ENCODE data around the gene BPGM.

Gene BPGM
- 40.3 to 61.5 (median 53.0) reads per million in 4 donors for total RNA-seq

DNA sequence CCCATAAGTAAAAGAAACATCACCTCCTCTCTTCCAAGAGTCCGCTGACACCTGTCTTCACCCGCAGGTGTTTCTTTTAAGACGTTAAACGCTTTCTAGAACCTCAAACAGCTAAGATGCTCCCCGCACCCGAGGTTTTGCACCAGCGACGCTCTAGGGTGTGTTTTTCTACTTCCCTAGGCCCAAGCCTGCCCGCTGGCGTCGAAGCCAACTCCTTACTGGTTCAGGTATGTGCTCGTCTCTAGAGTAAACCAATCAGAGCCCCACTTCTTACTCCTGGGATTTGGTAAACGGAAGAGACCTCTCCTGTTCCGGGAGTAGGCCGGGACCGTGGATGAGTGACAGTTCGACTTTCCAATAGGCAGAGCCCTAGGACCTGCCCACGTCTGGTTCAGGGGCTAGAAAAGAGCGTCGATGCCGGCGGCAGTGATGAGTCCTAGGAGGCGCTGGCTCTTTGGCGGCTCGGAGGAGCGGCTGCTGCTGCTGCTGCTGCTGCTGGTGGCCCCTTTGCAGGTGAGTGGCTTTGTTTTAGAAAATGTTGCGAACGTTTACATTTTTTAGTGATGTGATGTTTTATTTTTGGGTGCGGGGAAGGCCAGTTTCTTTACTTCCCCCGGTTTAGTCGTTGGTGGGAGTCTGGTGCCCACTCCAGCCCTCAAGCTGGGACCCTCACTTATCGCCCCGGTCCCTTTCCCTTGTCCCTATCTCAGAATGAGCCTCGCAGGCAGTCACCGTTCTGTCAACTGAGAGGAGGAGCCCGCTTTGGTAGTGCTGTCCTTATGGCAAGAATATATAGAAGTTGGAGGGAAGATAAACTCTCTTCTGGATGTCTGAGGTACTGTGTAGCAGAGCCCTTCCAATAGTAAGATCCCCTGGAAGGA is at the start of gene BPGM:
Gene BPGM (plus strand): TSS at position 429 of the 881 bp plus-strand sequence. CDS start 14,655 bp downstream, outside the sequence.
- peak; percentile 92 to 99 (median 95) for DNase-seq

DNA sequence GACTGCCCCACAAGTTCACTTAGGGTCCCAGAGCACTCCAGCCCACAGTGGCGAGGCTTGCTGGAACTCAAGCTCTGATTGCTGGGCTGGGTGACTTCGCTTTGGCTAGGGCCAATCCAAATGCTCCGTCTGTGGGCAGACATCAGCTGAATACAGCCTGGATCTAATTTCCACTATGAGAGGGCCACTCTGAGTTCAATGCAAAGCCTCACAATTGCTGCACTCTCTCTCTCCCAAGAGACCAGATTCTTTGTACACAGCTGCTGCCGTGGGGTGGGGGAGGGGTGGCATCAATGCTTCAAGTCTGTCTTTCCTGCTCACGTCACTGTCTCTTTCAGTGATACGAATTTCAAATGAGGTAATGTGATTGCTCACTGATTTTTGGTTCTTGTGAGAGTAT is 47.3 kb upstream of the BPGM start:
- DNase-seq: no peak

DNA sequence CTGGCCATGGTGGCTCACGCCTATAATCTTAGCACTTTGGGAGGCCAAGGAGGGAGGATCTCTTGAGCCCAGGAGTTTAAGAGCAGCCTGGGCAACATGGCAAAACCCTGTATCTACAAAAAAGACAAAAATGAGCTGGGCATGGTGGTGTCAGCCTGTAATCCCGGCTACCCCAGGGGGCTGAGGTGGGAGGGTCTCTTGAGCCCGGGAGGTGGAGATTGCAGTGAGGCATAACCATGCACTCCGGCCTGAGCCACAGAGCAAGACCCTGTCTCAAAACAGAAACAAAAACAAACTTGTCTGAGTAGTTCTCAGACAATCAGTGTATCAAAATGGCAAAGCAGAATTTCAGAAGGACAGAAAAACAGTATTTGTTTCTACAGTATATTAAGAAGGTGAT is 45.2 kb upstream of the BPGM start:
- DNase-seq: no peak

GRCh38 chr7:134602881-134603451 is 43.7 kb upstream of the BPGM start:
- no peak for DNase-seq

- peak; percentile 18 to 54 (median 34) for DNase-seq
Measured at GRCh38 chr7:134605978-134606923, 40.4 kb upstream of the BPGM start.

DNA sequence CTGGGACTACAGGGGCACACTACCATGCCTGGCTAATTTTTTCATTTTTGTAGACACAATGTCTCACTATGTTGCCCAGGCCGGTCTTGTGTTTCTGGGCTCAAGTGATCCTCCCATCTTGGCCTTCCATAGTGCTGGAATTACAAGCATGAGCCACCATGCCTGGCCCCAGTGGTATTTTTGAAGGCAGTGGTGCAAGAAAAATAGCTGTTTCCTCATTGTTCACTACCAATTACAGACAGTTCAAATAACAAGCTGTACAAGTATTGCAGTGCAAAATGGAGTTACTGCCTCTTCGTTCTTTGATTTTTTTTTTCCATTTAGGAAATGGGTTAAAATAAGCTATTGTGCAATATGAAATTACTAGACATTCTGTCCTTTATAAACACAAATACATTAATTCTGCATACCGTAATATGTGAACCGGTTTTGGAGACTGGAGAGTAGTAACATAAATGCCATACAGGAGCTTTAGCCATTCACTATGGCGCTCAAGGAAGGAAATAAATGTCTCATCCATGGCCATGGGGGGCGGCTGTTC is 35.0 kb upstream of the BPGM start:
- DNase-seq: no peak

GRCh38 chr7:134612197-134612596 is 34.5 kb upstream of the BPGM start:
- peak in 1 of 5 donors; percentile 8 for DNase-seq

GRCh38 chr7:134613623-134614347 is 32.9 kb upstream of the BPGM start:
- DNase-seq: peak in 1 of 5 donors; percentile 70

DNA sequence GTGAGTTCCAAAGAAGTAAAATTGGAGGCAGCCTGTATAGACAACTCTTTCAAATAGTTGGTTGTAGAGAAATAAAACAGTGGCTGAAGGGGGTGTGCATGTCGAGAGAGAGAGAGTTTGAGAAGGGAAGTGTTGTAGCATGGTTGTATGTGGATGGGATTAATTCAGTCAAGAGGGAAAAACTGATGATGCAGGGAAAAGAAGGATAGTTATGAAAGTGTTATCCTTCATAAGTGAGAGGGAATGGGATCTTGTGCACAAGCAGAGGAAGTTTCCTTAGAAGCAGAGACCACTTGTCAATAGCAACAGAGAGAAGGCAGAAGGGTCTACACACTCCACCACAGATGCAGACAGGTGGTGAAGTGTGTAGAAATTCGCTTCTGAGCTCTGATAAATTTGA is 30.0 kb upstream of the BPGM start:
- DNase-seq: no peak

GRCh38 chr7:134618756-134619530 is 27.7 kb upstream of the BPGM start:
- no peak for DNase-seq

- no peak for DNase-seq
Measured at GRCh38 chr7:134619627-134620331, 26.9 kb upstream of the BPGM start.

GRCh38 chr7:134622303-134622995 is 24.2 kb upstream of the BPGM start:
- no peak for DNase-seq

DNA sequence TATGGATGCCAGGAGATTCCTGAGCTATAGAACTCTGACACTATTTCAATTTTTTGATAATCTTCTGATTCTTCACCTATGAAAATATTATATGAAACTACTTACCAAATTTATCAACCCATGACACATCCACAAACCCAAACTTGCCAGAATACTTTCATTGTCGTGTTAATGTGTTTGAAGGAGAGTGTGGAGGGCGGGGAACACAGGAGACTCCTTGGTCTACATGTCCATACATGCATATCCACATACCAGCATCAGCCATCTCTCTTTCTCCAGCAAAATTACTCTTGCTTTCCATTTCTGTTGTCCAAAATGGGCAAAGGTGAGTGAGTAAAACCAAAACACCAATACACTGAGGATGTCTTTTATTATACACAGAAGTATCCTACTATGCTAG is 23.5 kb upstream of the BPGM start:
- no peak for DNase-seq

DNA sequence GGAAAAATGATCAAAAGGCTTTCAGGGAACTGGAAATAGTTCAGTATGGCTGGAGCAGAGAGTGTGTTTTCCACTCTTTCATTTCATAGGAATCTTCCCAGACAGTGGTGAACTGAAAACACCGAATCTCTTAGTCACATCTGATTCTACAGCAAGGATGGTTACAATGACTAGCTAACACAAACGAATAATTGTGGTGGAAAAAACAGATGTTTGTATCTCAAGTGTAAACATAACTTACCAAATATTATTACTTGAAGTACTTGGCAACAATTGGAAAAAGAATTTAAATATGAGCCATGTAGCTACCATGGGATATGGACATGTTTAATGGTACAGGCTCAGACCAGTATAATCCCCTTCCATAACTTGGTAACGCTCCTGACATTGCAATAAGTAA is 21.1 kb upstream of the BPGM start:
- no peak for DNase-seq

- DNase-seq: no peak
Measured at GRCh38 chr7:134627109-134627774, 19.4 kb upstream of the BPGM start.

DNA sequence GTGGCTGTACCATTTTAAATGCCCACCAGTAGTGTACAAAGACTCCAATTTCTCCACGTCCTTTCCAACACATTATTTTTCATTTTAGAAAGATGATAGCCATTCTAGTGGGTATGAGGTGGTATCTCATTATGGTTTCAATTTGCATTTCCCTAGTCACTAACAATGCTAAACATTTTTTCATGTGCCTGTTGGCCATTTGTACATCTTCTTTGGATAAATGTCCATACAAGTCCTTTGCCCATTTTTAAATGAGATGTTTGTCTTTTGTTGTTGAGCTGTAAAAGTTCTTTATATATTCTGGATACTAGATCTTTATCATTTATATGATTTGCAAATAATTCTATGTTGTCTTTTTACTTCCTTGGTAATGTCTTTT is 18.9 kb upstream of the BPGM start:
- DNase-seq: no peak

DNA sequence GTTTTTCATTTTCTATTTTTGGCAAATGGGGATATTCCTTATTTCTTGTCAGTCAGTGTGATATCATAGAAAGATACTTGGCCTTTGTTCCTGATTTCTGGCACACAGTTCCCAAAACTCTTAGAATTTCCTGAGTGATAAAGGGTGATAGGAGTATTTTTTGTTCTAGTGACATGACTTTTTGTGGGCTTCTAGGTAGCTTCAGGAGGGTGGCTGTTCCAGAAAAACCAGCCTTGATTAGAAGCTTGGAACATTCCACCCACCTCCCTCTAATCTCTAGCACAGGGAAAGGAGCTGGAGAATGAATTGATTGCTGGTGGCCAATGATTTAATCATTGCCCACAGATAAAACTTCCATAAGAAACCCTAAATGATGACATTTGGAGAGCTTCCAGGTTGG is 17.2 kb upstream of the BPGM start:
- DNase-seq: no peak

GRCh38 chr7:134630237-134630636 is 16.4 kb upstream of the BPGM start:
- no peak for DNase-seq

DNA sequence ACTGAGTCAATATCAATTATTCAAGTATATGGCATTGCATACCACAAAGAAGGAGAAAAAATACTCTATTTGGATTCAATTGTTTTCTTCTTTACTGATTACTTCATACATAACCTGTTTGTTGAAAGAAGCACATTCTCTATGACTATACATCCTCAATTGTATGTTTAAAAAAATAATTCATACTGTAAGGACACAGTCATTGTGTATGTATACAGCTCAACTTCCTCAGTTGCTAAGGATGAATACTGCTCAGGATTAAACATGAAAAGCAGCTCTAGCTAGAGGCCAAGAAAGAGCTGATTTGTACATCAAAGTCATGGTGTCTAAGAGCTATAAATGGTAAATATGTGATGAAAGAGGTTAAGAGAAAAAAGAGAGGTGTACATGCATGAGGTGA is 15.8 kb upstream of the BPGM start:
- DNase-seq: no peak
